ENCODE measurements around the gene TRIM27.

GRCh38 chr6:28871335-28872156 is 52.2 kb downstream of the TRIM27 start:
- TF ChIP-seq POLR2A (IDR thresholded peaks at IDR 0.05) (no peak), CTCF (IDR thresholded peaks at IDR 0.05 in 8 of 11, conservative IDR thresholded peaks at IDR 0.05 in 3 of 11) (no peak), POLR2AphosphoS5 (IDR thresholded peaks at IDR 0.05) (no peak)
